ENCODE measurements around the gene RBFOX2. TPM values are rescaled to one million over a fixed set of nuclear protein-coding genes. Genes with fewer than 3 reads are reported as not detected.

RBFOX2 gene
- total and polyA plus RNA-seq, 2 of the 8 experiments (the other 6 are each of a cell fraction or from before 2014, with no cell fraction given), result 121 to 122 TPM

- no peak for TF ChIP-seq CHD7 (IDR thresholded peaks at IDR 0.05; ENCODE audit: insufficient replicate concordance, low read length)
- TF ChIP-seq GTF2F1 (IDR thresholded peaks at IDR 0.05; ENCODE audit: borderline replicate concordance, low read depth, low read length), result no peak
- no peak for TF ChIP-seq TCF12 (IDR thresholded peaks at IDR 0.05; ENCODE audit: low read depth, low read length)
- no peak for TF ChIP-seq KDM5A (IDR thresholded peaks at IDR 0.05; ENCODE audit: low read length)
- TF ChIP-seq HDAC6 (IDR thresholded peaks at IDR 0.05; ENCODE audit: low read depth, low read length), result no peak
- TF ChIP-seq SRF (IDR thresholded peaks at IDR 0.05; ENCODE audit: low read depth, low read length), result no peak
- TF ChIP-seq YY1 (IDR thresholded peaks at IDR 0.05; ENCODE audit: low read depth, low read length), result no peak
- TF ChIP-seq TEAD4 (IDR thresholded peaks at IDR 0.05; ENCODE audit: low read depth, low read length), result no peak
- TF ChIP-seq KDM1A (IDR thresholded peaks at IDR 0.05; ENCODE audit: borderline replicate concordance, low read length), result no peak
These were observed 116.7 kb downstream of the RBFOX2 start (continued) for GRCh38 chr22:35911877-35912276.

Measured in H1 (cell line).